HepG2 (cell line): Measurements from ENCODE around the gene PTPRF.

Experiments
- ARNT ChIP-seq: fragments of 450-650 bp; IDR thresholded peaks from 2 replicates; pipeline ENCODE4 v1.6.1; 2017
- BHLHE40 ChIP-seq: IDR thresholded peaks from 2 replicates; pipeline ENCODE4 v1.6.1; 2011; ENCODE audit warnings: low read length, improper control_type of control experiment
- CTCF ChIP-seq: sonication (generic); formaldehyde crosslinking; IDR thresholded peaks from 2 replicates; pipeline ENCODE4 v1.5.0; 2020; ENCODE audit warnings: mild to moderate bottlenecking, missing genetic modification reagents, moderate library complexity
- EZH2 ChIP-seq: conservative IDR thresholded peaks from 2 replicates; pipeline ENCODE4 v1.6.1; 2012; ENCODE audit warnings: mild to moderate bottlenecking, low read depth, low read length, moderate library complexity
- FOXC1 ChIP-seq: sonication (generic); formaldehyde crosslinking; IDR thresholded peaks from 2 replicates; pipeline ENCODE4 v1.8.0; 2022; ENCODE audit warnings: mild to moderate bottlenecking, missing genetic modification reagents, borderline replicate concordance
- HCFC1 ChIP-seq: fragments of 150-350 bp; IDR thresholded peaks from 2 replicates; pipeline ENCODE4 v1.6.1; 2014; ENCODE audit warnings: low read depth, low read length
- POLR2AphosphoS5 ChIP-seq: IDR thresholded peaks from 2 replicates; pipeline ENCODE4 v1.6.1; 2012; ENCODE audit warnings: low read depth, low read length
- ZIK1 ChIP-seq: sonication (generic); formaldehyde crosslinking; IDR thresholded peaks from 2 replicates; pipeline ENCODE4 v1.5.0; 2020; ENCODE audit warnings: mild to moderate bottlenecking, low read depth, missing genetic modification reagents, borderline replicate concordance
- ZNF253 ChIP-seq: sonication (generic); formaldehyde crosslinking; IDR thresholded peaks from 2 replicates; pipeline ENCODE4 v1.8.0; 2022; ENCODE audit warnings: mild to moderate bottlenecking, missing genetic modification reagents, borderline replicate concordance
- TF ChIP-seq, protein P1 (sequence below): IDR thresholded peaks from 2 replicates; pipeline ENCODE4 v1.6.1; 2016; ENCODE audit warnings: mild to moderate bottlenecking
- TF ChIP-seq, protein P2 (sequence below): IDR thresholded peaks from 2 replicates; pipeline ENCODE4 v1.6.1; 2016; ENCODE audit warnings: control low read depth

DNA sequence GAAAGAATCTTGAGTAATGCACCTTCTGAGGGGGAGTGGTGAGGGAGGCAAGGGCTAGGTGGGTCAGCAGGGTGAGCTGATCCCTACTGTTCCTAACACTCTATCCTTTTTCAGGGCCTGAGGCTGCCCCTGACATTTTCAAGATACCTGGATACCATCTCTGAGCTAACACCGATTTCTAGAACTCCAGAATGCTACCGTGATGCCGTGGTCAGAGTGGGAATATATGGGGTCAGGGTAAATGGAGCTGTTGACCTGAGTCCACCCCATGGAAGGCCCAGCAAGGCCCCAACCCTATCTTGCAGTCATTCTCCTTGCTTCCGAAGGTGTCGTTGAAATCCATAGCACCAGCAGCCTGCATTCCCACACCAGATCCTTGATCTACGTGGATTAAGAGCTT is 18.0 kb upstream of the PTPRF start:
- no peak for TF ChIP-seq ARNT
- TF ChIP-seq ZIK1: no peak
- no peak for TF ChIP-seq BHLHE40
- no peak for TF ChIP-seq EZH2
- TF ChIP-seq, protein P1, sequence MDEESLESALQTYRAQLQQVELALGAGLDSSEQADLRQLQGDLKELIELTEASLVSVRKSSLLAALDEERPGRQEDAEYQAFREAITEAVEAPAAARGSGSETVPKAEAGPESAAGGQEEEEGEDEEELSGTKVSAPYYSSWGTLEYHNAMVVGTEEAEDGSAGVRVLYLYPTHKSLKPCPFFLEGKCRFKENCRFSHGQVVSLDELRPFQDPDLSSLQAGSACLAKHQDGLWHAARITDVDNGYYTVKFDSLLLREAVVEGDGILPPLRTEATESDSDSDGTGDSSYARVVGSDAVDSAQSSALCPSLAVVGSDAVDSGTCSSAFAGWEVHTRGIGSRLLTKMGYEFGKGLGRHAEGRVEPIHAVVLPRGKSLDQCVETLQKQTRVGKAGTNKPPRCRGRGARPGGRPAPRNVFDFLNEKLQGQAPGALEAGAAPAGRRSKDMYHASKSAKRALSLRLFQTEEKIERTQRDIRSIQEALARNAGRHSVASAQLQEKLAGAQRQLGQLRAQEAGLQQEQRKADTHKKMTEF (CRISPR knock-in tag): no peak
- TF ChIP-seq FOXC1 (CRISPR knock-in tag): no peak
- no peak for TF ChIP-seq ZNF253 (CRISPR knock-in tag)
- TF ChIP-seq POLR2AphosphoS5: no peak
- TF ChIP-seq, protein P2, sequence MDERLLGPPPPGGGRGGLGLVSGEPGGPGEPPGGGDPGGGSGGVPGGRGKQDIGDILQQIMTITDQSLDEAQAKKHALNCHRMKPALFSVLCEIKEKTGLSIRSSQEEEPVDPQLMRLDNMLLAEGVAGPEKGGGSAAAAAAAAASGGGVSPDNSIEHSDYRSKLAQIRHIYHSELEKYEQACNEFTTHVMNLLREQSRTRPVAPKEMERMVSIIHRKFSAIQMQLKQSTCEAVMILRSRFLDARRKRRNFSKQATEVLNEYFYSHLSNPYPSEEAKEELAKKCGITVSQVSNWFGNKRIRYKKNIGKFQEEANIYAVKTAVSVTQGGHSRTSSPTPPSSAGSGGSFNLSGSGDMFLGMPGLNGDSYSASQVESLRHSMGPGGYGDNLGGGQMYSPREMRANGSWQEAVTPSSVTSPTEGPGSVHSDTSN (CRISPR knock-in tag): no peak
- TF ChIP-seq CTCF (CRISPR knock-in tag): no peak
- TF ChIP-seq HCFC1: no peak
